HG03108 (cell line): Measurements from ENCODE around the gene PPIP5K2.
"Not testable (repeated sequence)": the region's sequence is repeated elsewhere in the genome, so short reads cannot be mapped to it uniquely, and the experiment has no call there.

Source experiments
- ATAC-seq: cut with Tn5 transposase; IDR thresholded peaks from one replicate; pipeline ENCODE4 v1.9.1; 2021; ENCODE audit warnings: moderate library complexity; ENCODE audit not compliant: unreplicated experiment

The PPIP5K2 gene

GRCh38 chr5:103120607-103121200 lies 603 bp downstream of the PPIP5K2 start:
- no peak for ATAC-seq

GRCh38 chr5:103122242-103122641 lies 2.1 kb downstream of the PPIP5K2 start:
- no peak for ATAC-seq

- no peak for ATAC-seq
Measured at GRCh38 chr5:103126557-103126956, 6.5 kb downstream of the PPIP5K2 start.

- no peak for ATAC-seq
Measured at GRCh38 chr5:103127292-103127817, 7.3 kb downstream of the PPIP5K2 start.

GRCh38 chr5:103128202-103128601 lies 8.1 kb downstream of the PPIP5K2 start:
- ATAC-seq, result no peak

GRCh38 chr5:103132684-103133083 lies 12.6 kb downstream of the PPIP5K2 start:
- no peak for ATAC-seq

GRCh38 chr5:103133231-103133630 lies 13.1 kb downstream of the PPIP5K2 start:
- ATAC-seq, result no peak

GRCh38 chr5:103135461-103135860 lies 15.4 kb downstream of the PPIP5K2 start:
- no peak for ATAC-seq

GRCh38 chr5:103138202-103138690 lies 18.1 kb downstream of the PPIP5K2 start:
- ATAC-seq, result no peak

- ATAC-seq, result peak; percentile 96
Measured at GRCh38 chr5:103139264-103139865, 19.3 kb downstream of the PPIP5K2 start.

- not testable (repeated sequence) for ATAC-seq
Measured at GRCh38 chr5:103142132-103142531, 22.0 kb downstream of the PPIP5K2 start.

GRCh38 chr5:103145196-103145595 lies 25.1 kb downstream of the PPIP5K2 start:
- no peak for ATAC-seq

GRCh38 chr5:103148213-103148612 lies 28.1 kb downstream of the PPIP5K2 start:
- no peak for ATAC-seq

- no peak for ATAC-seq
Measured at GRCh38 chr5:103151156-103151555, 31.1 kb downstream of the PPIP5K2 start.

- ATAC-seq, result no peak
Measured at GRCh38 chr5:103166706-103167105, 46.6 kb downstream of the PPIP5K2 start.

GRCh38 chr5:103174147-103174546 lies 54.0 kb downstream of the PPIP5K2 start:
- ATAC-seq, result no peak

- no peak for ATAC-seq
Measured at GRCh38 chr5:103177543-103177942, 57.4 kb downstream of the PPIP5K2 start.

- no peak for ATAC-seq
Measured at GRCh38 chr5:103178167-103178566, 58.1 kb downstream of the PPIP5K2 start.

GRCh38 chr5:103186152-103186551 lies 66.1 kb downstream of the PPIP5K2 start:
- ATAC-seq, result no peak

- ATAC-seq, result no peak
Measured at GRCh38 chr5:103188436-103188835, 68.3 kb downstream of the PPIP5K2 start.

GRCh38 chr5:103203226-103203625 lies 83.1 kb downstream of the PPIP5K2 start:
- ATAC-seq, result no peak

- ATAC-seq, result not testable (repeated sequence)
Measured at GRCh38 chr5:103204990-103205389, 84.9 kb downstream of the PPIP5K2 start.
